Stimulated activated CD8-positive, alpha-beta memory T cell treated with anti-CD3 and anti-CD28 coated beads, Interleukin-7, amount 100 ng/mL, for 4 hours (primary cell): Measurements from ENCODE around the gene THRB.
"Not testable (repeated sequence)": the region's sequence is repeated elsewhere in the genome, so short reads cannot be mapped to it uniquely, and the experiment has no call there.

ENCODE experiments used
- DNase-seq, 2 donors: peaks; one replicate each; pipeline ENCODE4 v3.0.0-alpha.2; 2020; ENCODE audit warnings: low read depth in 2 of 2

Gene THRB

DNA sequence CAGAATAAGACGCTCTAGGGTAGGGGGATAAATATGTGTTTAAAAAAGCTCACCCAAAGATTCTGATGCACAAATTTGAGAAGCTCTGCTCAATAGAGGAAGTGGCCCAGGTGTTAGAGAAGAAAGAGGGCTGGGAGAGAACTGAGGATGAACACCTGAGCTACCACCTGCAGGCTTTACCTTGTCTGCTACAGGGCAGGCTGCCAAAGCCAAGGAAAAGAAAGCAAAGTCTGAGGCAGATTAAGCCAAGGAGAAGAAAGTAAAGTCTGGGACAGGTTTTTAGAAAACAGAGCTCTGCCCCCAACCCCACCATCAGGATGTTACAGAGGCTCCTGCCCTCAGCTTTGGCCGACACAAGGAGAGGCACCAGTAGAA is 92.9 kb downstream of the THRB start:
- no peak for DNase-seq

GRCh38 chr3:24401090-24401810 is 93.4 kb downstream of the THRB start:
- no peak for DNase-seq

GRCh38 chr3:24400450-24400849 is 94.2 kb downstream of the THRB start:
- no peak for DNase-seq

DNA sequence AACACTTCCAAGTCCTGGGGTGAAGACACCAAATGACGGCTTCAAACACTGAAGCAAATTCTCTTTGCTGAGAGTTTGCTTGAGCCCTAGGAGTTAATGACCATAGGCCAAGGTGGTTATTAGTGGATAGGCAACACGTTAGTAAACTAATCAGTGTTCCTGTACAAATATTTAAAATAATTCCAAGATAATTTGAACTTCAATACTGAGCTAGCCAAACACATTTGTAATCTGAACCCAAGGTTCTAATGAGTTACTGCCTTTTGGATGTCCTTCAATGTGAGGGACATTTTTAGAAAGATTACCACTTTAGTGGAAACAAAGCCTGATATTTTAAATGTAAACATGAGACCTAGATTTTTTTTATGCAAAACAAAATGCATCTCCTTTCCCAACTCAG is 94.6 kb downstream of the THRB start:
- no peak for DNase-seq

GRCh38 chr3:24399614-24400013 is 95.0 kb downstream of the THRB start:
- no peak for DNase-seq

DNA sequence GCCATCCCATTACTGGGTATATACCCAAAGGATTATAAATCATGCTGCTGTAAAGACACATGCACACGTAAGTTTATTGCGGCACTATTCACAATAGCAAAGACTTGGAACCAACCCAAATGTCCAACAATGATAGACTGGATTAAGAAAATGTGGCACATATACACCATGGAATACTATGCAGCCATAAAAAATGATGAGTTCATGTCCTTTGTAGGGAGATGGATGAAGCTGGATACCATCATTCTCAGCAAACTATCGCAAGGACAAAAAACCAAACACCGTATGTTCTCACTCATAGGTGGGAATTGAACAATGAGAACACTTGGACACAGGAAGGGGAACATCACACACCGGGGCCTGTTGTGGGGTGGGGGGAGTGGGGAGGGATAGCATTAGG is 95.9 kb downstream of the THRB start:
- DNase-seq: not testable (repeated sequence)

GRCh38 chr3:24396338-24396737 is 98.3 kb downstream of the THRB start:
- DNase-seq: no peak

DNA sequence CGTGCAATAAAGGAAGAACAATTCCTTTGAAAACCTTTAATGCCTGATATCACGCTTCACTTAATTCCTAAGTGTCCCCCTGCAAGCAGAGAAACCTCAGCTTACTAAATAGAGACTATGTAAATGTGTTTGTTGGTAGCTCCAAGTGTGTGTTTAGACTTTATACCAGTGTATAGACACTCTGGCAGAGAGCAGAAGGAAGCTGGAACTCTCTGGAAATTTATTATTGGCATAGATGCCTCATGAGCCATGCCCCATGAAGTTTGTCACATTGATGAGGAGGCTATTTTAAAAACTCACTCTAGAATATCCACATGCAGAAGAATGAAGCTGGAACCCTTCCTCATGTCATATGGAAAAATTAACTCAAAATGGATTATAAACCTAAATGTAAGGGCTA is 99.9 kb downstream of the THRB start:
- no peak for DNase-seq

- no peak for DNase-seq
Measured at GRCh38 chr3:24393316-24393715, 101.3 kb downstream of the THRB start.

- DNase-seq: no peak
Measured at GRCh38 chr3:24390169-24391130, 104.2 kb downstream of the THRB start.

DNA sequence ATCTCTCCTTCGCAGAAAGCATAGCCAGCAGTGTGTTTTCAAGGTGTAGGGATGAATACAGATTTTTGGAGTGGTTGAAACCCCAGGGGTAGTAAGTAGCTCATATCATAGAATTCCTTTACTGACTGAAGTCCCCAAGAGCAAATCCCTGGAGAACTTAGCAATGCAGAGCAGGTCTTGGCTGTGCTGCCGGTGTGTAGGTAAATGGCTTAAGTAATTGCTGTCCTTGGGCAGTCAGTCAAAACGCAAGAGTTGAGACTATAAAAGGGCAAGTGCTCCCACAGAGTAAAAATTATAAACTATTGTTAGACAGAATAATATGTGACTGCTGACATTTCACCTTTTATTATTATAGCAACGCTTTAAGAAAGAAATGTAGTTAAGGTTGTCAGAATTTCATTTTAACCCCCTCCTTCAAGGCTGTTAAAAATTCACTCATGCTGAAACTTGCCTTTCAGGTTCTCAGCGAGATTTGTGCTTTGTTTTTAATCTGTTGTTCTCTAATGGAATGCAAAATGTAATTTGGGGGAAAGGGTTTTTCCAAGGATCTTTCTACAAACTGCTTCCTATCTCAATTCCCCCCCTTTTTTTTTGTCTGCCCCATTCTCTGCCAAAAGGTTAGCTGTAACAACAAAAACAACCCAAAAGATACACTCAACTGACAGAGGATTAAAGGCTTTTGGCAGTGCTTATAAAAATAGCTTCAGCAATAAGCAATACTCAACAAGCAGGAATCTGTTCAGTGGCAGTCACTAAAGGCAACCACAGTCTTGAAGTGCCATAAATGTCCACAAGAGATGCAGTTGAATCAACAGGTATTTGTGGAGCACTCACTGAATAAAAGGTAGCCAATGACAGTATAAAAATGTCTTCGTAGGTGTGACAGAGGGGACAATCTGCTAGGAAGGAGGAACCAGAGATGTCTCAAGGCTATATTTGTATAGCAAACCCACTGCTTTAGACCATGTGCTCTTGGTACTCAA is 105.3 kb downstream of the THRB start:
- no peak for DNase-seq

GRCh38 chr3:24388611-24389010 is 106.0 kb downstream of the THRB start:
- DNase-seq: no peak

GRCh38 chr3:24388159-24388558 is 106.5 kb downstream of the THRB start:
- DNase-seq: no peak

GRCh38 chr3:24387493-24387892 is 107.2 kb downstream of the THRB start:
- no peak for DNase-seq

GRCh38 chr3:24387000-24387399 is 107.7 kb downstream of the THRB start:
- no peak for DNase-seq

DNA sequence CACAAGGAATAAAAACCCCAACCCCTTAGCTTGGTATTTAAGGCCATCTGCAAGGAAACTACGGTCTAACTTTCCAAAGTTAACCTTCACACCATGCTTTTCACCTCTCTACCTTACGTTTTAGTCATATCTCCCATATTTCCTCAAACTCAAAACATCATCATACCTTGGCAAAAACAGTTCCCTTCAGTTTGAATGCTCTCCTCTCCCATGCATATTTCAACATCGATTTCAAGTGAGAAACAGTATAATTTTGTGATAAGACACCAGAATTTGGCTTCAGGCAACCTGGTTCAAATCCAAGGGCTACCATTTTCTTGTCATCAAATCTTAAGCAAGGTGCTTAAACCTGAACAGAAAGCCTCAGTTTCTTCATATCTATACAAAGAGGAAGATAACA is 108.2 kb downstream of the THRB start:
- no peak for DNase-seq

DNA sequence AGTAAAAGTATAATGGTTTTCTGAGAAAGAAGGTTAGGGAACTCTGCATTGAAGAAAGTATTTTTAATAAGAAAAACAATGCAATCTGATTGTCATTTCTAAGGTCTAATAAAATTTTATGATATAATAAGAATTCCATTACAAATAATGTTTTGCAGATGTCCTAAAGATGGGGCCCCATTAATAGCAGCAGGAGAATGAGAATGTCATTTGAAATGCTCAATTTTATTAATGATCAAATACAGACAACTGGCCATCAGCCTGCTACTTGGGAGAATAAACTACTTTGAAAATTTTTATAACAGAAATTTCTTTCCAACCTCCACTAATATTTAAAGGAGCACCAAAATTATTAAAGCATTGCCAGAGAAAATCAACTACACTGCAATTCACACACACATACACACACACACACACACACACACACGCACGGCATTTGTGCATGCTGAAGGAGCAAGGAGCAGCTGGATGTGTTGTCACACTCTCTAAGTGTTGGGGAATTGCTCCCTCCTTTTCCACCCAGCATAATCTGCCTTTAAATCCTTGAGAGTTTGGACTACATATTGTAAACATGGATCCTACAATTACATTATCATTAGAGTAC is 109.5 kb downstream of the THRB start:
- DNase-seq: no peak

DNA sequence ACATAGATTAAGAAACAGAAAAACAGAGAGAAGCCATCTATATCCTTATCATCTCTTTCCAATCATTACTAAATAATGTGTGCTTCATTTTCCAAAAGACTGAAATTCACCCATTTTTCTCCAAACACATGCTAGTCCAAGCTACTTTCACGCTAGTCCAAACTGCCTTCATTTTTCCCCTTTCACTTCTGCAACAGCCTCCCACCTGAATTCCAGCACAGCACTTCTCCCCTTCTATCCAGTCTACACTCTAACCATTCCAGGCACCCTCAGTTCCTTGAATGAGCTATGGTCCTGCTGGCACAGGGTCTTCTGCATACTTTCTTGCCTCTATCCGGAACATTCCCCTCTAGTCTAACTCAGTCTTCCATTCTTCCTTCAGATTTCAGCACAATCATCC is 112.0 kb downstream of the THRB start:
- no peak for DNase-seq

- DNase-seq: no peak
Measured at GRCh38 chr3:24379936-24380335, 114.7 kb downstream of the THRB start.

GRCh38 chr3:24378313-24378712 is 116.3 kb downstream of the THRB start:
- DNase-seq: no peak

- DNase-seq: no peak
Measured at GRCh38 chr3:24377218-24377993, 117.2 kb downstream of the THRB start.
